ENCODE measurements around the gene PIGH.
"Not testable (repeated sequence)": the region's sequence is repeated elsewhere in the genome, so short reads cannot be mapped to it uniquely, and the experiment has no call there.

Gene PIGH

GRCh38 chr14:67609642-67610310 is 9.7 kb upstream of the PIGH start:
- no peak for DNase-seq (ENCODE audit: low read depth)

GRCh38 chr14:67607646-67608045 is 7.6 kb upstream of the PIGH start:
- DNase-seq (ENCODE audit: low read depth): no peak

- no peak for DNase-seq (ENCODE audit: low read depth)
Observed at GRCh38 chr14:67602995-67603545, 3.0 kb upstream of the PIGH start.

GRCh38 chr14:67602076-67602475 is 2.0 kb upstream of the PIGH start:
- no peak for DNase-seq (ENCODE audit: low read depth)

GRCh38 chr14:67600562-67600974 is 500 bp upstream of the PIGH start:
- DNase-seq (ENCODE audit: low read depth): not testable (repeated sequence)

- DNase-seq (ENCODE audit: low read depth): no peak
Observed at GRCh38 chr14:67595392-67595791, 4.7 kb downstream of the PIGH start.

GRCh38 chr14:67593650-67594049 is 6.4 kb downstream of the PIGH start:
- DNase-seq (ENCODE audit: low read depth): not testable (repeated sequence)

GRCh38 chr14:67589204-67589770 is 10.8 kb downstream of the PIGH start:
- DNase-seq (ENCODE audit: low read depth): no peak

GRCh38 chr14:67586369-67586768 is 13.7 kb downstream of the PIGH start:
- no peak for DNase-seq (ENCODE audit: low read depth)

GRCh38 chr14:67584978-67585377 is 15.1 kb downstream of the PIGH start:
- no peak for DNase-seq (ENCODE audit: low read depth)

GRCh38 chr14:67583711-67584644 is 16.1 kb downstream of the PIGH start:
- DNase-seq (ENCODE audit: low read depth): no peak

GRCh38 chr14:67582061-67582460 is 18.0 kb downstream of the PIGH start:
- DNase-seq (ENCODE audit: low read depth): no peak

- no peak for DNase-seq (ENCODE audit: low read depth)
Observed at GRCh38 chr14:67581643-67582042, 18.4 kb downstream of the PIGH start.

- DNase-seq (ENCODE audit: low read depth): no peak
Observed at GRCh38 chr14:67580336-67581171, 19.5 kb downstream of the PIGH start.

- no peak for DNase-seq (ENCODE audit: low read depth)
Observed at GRCh38 chr14:67579636-67580035, 20.4 kb downstream of the PIGH start.

GRCh38 chr14:67579040-67579439 is 21.0 kb downstream of the PIGH start:
- DNase-seq (ENCODE audit: low read depth): no peak

- no peak for DNase-seq (ENCODE audit: low read depth)
Observed at GRCh38 chr14:67577909-67578749, 21.9 kb downstream of the PIGH start.

- no peak for DNase-seq (ENCODE audit: low read depth)
Observed at GRCh38 chr14:67577181-67577808, 22.8 kb downstream of the PIGH start.

GRCh38 chr14:67576216-67576955 is 23.7 kb downstream of the PIGH start:
- no peak for DNase-seq (ENCODE audit: low read depth)

GRCh38 chr14:67575684-67576083 is 24.4 kb downstream of the PIGH start:
- DNase-seq (ENCODE audit: low read depth): no peak
